ENCODE data around the gene WFDC13. TPM values are rescaled to one million over a fixed set of nuclear protein-coding genes. Genes with fewer than 3 reads are reported as not detected.
A peak's percentile ranks its signal among the peaks of the same experiment; 100 is the strongest.

The WFDC13 gene
- total and polyA plus RNA-seq, 5 donors from 2014 or later = not detected

DNA sequence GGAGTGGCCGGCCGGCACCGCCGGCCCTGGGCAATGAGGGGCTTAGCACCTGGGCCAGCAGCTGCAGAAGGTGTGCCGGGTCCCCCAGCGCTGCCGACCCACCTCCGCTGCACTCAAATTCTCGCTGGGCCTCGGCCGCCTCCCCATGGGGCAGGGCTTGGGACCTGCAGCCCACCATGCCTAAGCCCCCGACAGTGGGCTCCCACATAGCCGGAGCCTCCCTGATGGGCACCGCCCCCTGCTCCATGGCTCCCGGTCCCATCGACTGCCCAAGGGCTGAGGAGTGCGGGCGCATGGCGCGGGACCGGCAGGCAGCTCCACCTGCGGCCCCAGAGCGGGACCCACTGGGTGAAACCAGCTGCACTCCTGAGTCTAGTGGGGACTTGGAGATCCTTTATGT is 34.1 kb downstream of the WFDC13 start:
- Mint-ChIP-seq H3K36me3 (peaks cover under 1% of the 10 kb centered on the region), H3K27ac (no peak overlapping the region), H3K4me1 (no peaks in the 10 kb centered on the region), H3K9me3 (peaks cover 0 to 17% (median 8%) of the 10 kb centered on the region in 7 donors), H3K4me3 (no peak overlapping the region), H3K27me3 (peaks cover 48% of the 10 kb centered on the region)
- Histone ChIP-seq H3K4me1 (ENCODE audit: control insufficient read depth, insufficient read depth, low read length, poor library complexity, severe bottlenecking) (no peaks in the 10 kb centered on the region), H3K36me3 (ENCODE audit: control insufficient read depth, insufficient read depth, low read length) (no peaks in the 10 kb centered on the region), H3K27ac (ENCODE audit: insufficient read depth, low read length, poor library complexity, severe bottlenecking) (no peak overlapping the region), H3K27me3 (ENCODE audit: control insufficient read depth, insufficient read depth, low read length) (peaks cover 5% of the 10 kb centered on the region), H3K9me3 (ENCODE audit: control insufficient read depth in 2 of 2, low read length in 2 of 2) (peaks cover 13 to 22% of the 10 kb centered on the region in 2 experiments), H3K4me3 (ENCODE audit: low read depth, low read length) (no peak overlapping the region)
- no peak for DNase-seq
- no peak for ATAC-seq (ENCODE audit: low read depth in 2 of 2)

DNA sequence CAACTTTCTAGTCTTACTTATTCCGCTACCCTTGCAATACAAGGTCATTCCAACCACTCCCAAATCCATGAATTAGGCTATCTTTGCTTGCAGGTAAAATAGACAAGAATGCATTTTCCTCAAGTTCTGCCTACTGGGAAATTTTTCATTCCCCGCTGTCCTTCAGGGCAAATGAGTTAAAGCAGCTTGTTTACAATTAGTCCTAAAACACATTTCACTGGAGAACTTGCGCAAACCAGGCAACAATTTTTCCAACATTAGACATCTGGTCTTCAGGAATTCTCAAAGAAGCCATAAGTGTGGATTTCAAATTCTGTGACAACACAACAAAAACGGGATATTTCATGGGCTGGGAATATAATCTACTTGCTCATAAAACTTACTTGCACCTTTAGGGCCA is 40.8 kb downstream of the WFDC13 start:
- no peak for DNase-seq
- Histone ChIP-seq H3K4me3 (ENCODE audit: low read depth, low read length) (no peak overlapping the region), H3K9me3 (ENCODE audit: control insufficient read depth in 2 of 2, low read length in 2 of 2) (no peaks in the 10 kb centered on the region), H3K27ac (ENCODE audit: insufficient read depth, low read length, poor library complexity, severe bottlenecking) (no peak overlapping the region), H3K4me1 (ENCODE audit: control insufficient read depth, insufficient read depth, low read length, poor library complexity, severe bottlenecking) (no peaks in the 10 kb centered on the region), H3K27me3 (ENCODE audit: control insufficient read depth, insufficient read depth, low read length) (peaks cover 4% of the 10 kb centered on the region), H3K36me3 (ENCODE audit: control insufficient read depth, insufficient read depth, low read length) (no peaks in the 10 kb centered on the region)
- no peak for ATAC-seq (ENCODE audit: low read depth in 2 of 2)
- no peak overlapping the region for H3K27ac Mint-ChIP-seq
- no peaks in the 10 kb centered on the region for H3K4me1 Mint-ChIP-seq
- no peaks in the 10 kb centered on the region for H3K9me3 Mint-ChIP-seq
- H3K36me3 Mint-ChIP-seq = no peaks in the 10 kb centered on the region
- no peak overlapping the region for H3K4me3 Mint-ChIP-seq
- peaks cover 19% of the 10 kb centered on the region for H3K27me3 Mint-ChIP-seq

DNA sequence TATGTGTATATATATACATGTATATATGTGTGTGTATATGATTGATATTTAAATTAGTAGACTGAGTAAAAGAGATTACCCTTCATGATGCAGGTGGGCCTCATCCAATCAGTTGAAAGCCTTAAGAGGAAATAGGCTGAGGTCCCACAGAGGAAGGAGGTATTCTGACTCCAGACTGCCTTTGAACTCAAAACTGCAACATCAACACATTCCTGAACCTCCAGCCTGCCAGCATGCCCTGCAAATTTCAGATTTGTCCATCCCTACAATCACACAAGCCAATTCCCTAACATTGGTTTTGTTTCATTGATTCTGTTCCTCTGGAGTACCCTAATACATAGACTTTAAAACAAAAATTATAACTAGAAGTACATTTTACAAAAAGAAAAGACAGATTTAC is 43.2 kb downstream of the WFDC13 start:
- Mint-ChIP-seq H3K27ac (no peak overlapping the region), H3K27me3 (peaks cover 20% of the 10 kb centered on the region), H3K4me3 (no peak overlapping the region), H3K9me3 (no peaks in the 10 kb centered on the region), H3K36me3 (no peaks in the 10 kb centered on the region), H3K4me1 (no peaks in the 10 kb centered on the region)
- Histone ChIP-seq H3K4me1 (ENCODE audit: control insufficient read depth, insufficient read depth, low read length, poor library complexity, severe bottlenecking) (no peaks in the 10 kb centered on the region), H3K27me3 (ENCODE audit: control insufficient read depth, insufficient read depth, low read length) (peaks cover 4% of the 10 kb centered on the region), H3K9me3 (ENCODE audit: control insufficient read depth in 2 of 2, low read length in 2 of 2) (no peaks in the 10 kb centered on the region), H3K27ac (ENCODE audit: insufficient read depth, low read length, poor library complexity, severe bottlenecking) (no peak overlapping the region), H3K4me3 (ENCODE audit: low read depth, low read length) (no peak overlapping the region), H3K36me3 (ENCODE audit: control insufficient read depth, insufficient read depth, low read length) (no peaks in the 10 kb centered on the region)
- DNase-seq (no peak), ATAC-seq (ENCODE audit: low read depth in 2 of 2) (no peak)

DNA sequence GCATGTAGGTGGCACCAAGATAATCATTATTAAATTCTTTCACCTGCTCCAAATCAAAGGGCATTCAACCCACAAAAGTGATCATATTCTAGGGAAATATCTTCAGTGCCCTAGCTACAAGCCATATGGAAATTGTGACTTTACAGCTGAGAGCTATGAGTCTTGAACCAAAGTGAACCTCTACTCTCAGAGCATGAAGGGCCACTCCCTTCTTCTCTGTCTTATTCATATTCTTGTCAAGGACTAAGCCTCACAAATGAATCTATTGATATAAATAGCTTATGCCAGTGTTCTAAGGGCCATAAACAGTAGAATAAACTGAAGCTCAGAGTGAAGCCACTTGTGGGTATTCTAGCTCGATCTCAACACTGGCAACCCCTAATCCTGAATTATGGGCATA is 49.9 kb downstream of the WFDC13 start:
- H3K27ac ChIP-seq (ENCODE audit: insufficient read depth, low read length, poor library complexity, severe bottlenecking) = no peak overlapping the region
- no peaks in the 10 kb centered on the region for H3K9me3 ChIP-seq (ENCODE audit: control insufficient read depth in 2 of 2, low read length in 2 of 2)
- no peaks in the 10 kb centered on the region for H3K4me1 ChIP-seq (ENCODE audit: control insufficient read depth, insufficient read depth, low read length, poor library complexity, severe bottlenecking)
- DNase-seq (no peak), ATAC-seq (ENCODE audit: low read depth in 2 of 2) (no peak)
- Mint-ChIP-seq H3K4me1 (no peaks in the 10 kb centered on the region), H3K36me3 (no peaks in the 10 kb centered on the region), H3K4me3 (no peak overlapping the region), H3K27ac (no peak overlapping the region), H3K27me3 (peaks cover 26% of the 10 kb centered on the region), H3K9me3 (peaks cover 0 to 9% (median 2%) of the 10 kb centered on the region in 7 donors)
- peaks cover 9% of the 10 kb centered on the region for H3K27me3 ChIP-seq (ENCODE audit: control insufficient read depth, insufficient read depth, low read length)
- H3K4me3 ChIP-seq (ENCODE audit: low read depth, low read length) = no peak overlapping the region
- H3K36me3 ChIP-seq (ENCODE audit: control insufficient read depth, insufficient read depth, low read length) = no peaks in the 10 kb centered on the region

GRCh38 chr20:45752746-45753145 is 50.9 kb downstream of the WFDC13 start:
- H3K36me3 Mint-ChIP-seq = no peaks in the 10 kb centered on the region
- Histone ChIP-seq H3K4me1 (ENCODE audit: control insufficient read depth, insufficient read depth, low read length, poor library complexity, severe bottlenecking) (no peaks in the 10 kb centered on the region), H3K9me3 (ENCODE audit: control insufficient read depth in 2 of 2, low read length in 2 of 2) (no peaks in the 10 kb centered on the region), H3K36me3 (ENCODE audit: control insufficient read depth, insufficient read depth, low read length) (no peaks in the 10 kb centered on the region), H3K27me3 (ENCODE audit: control insufficient read depth, insufficient read depth, low read length) (peaks cover 9% of the 10 kb centered on the region), H3K4me3 (ENCODE audit: low read depth, low read length) (no peak overlapping the region), H3K27ac (ENCODE audit: insufficient read depth, low read length, poor library complexity, severe bottlenecking) (no peak overlapping the region)
- peaks cover 0 to 9% (median 2%) of the 10 kb centered on the region in 7 donors for H3K9me3 Mint-ChIP-seq
- H3K27ac Mint-ChIP-seq = no peak overlapping the region
- DNase-seq = peak in 1 of 3 donors; percentile 14
- H3K4me1 Mint-ChIP-seq = no peaks in the 10 kb centered on the region
- ATAC-seq (ENCODE audit: low read depth in 2 of 2) = no peak
- no peak overlapping the region for H3K4me3 Mint-ChIP-seq
- peaks cover 16% of the 10 kb centered on the region for H3K27me3 Mint-ChIP-seq

- Mint-ChIP-seq H3K9me3 (peaks cover 0 to 9% (median 2%) of the 10 kb centered on the region in 7 donors), H3K4me3 (no peak overlapping the region), H3K36me3 (no peaks in the 10 kb centered on the region), H3K27ac (no peak overlapping the region), H3K27me3 (peaks cover 17% of the 10 kb centered on the region), H3K4me1 (no peaks in the 10 kb centered on the region)
- Histone ChIP-seq H3K36me3 (ENCODE audit: control insufficient read depth, insufficient read depth, low read length) (no peaks in the 10 kb centered on the region), H3K4me3 (ENCODE audit: low read depth, low read length) (no peak overlapping the region), H3K4me1 (ENCODE audit: control insufficient read depth, insufficient read depth, low read length, poor library complexity, severe bottlenecking) (no peaks in the 10 kb centered on the region), H3K9me3 (ENCODE audit: control insufficient read depth in 2 of 2, low read length in 2 of 2) (no peaks in the 10 kb centered on the region), H3K27me3 (ENCODE audit: control insufficient read depth, insufficient read depth, low read length) (no peaks in the 10 kb centered on the region), H3K27ac (ENCODE audit: insufficient read depth, low read length, poor library complexity, severe bottlenecking) (no peak overlapping the region)
- DNase-seq (no peak), ATAC-seq (ENCODE audit: low read depth in 2 of 2) (no peak)
Observed at GRCh38 chr20:45758096-45758495, 56.3 kb downstream of the WFDC13 start.

Other genes starting within 250 kb of the WFDC13 start
- not detected for gene WFDC2, start 232.3 kb upstream of the WFDC13 start, total RNA-seq
- gene WFDC2, start 232.3 kb upstream of the WFDC13 start, polyA plus RNA-seq = not detected
- not detected for gene SPINT3, start 186.4 kb upstream of the WFDC13 start, total RNA-seq
- gene SPINT3, start 186.4 kb upstream of the WFDC13 start, polyA plus RNA-seq = not detected
- gene WFDC6, start 162.6 kb upstream of the WFDC13 start, total RNA-seq = not detected
- gene WFDC6, start 162.6 kb upstream of the WFDC13 start, polyA plus RNA-seq = not detected
- gene EPPIN, start 154.6 kb upstream of the WFDC13 start, total RNA-seq = not detected
- not detected for gene EPPIN, start 154.6 kb upstream of the WFDC13 start, polyA plus RNA-seq
- gene WFDC8, start 122.8 kb upstream of the WFDC13 start, total RNA-seq = not detected
- gene WFDC8, start 122.8 kb upstream of the WFDC13 start, polyA plus RNA-seq = not detected
- not detected for gene WFDC10A, start 72.3 kb upstream of the WFDC13 start, total RNA-seq
- not detected for gene WFDC10A, start 72.3 kb upstream of the WFDC13 start, polyA plus RNA-seq
- not detected for gene WFDC9, start 70.8 kb upstream of the WFDC13 start, total RNA-seq
- not detected for gene WFDC9, start 70.8 kb upstream of the WFDC13 start, polyA plus RNA-seq
- gene WFDC11, start 31.8 kb upstream of the WFDC13 start, total RNA-seq = not detected
- not detected for gene WFDC11, start 31.8 kb upstream of the WFDC13 start, polyA plus RNA-seq
- not detected for gene WFDC10B, start 3.0 kb downstream of the WFDC13 start, total RNA-seq
- not detected for gene WFDC10B, start 3.0 kb downstream of the WFDC13 start, polyA plus RNA-seq
- not detected for gene SPINT4, start 20.3 kb downstream of the WFDC13 start, total RNA-seq
- not detected for gene SPINT4, start 20.3 kb downstream of the WFDC13 start, polyA plus RNA-seq
- gene WFDC3, start 89.8 kb downstream of the WFDC13 start, total RNA-seq = not detected
- gene WFDC3, start 89.8 kb downstream of the WFDC13 start, polyA plus RNA-seq = not detected
- 16.4 TPM for gene DNTTIP1, start 89.9 kb downstream of the WFDC13 start, total RNA-seq
- 10 to 100 TPM; 33.1 to 48.0 (median 45.3) TPM for gene DNTTIP1, start 89.9 kb downstream of the WFDC13 start, polyA plus RNA-seq
- 1.2 TPM for gene UBE2C, start 110.6 kb downstream of the WFDC13 start, total RNA-seq
- 1 to 10 TPM; 3.4 to 10.0 (median 5.3) TPM for gene UBE2C, start 110.6 kb downstream of the WFDC13 start, polyA plus RNA-seq
- 1.4 TPM for gene TNNC2, start 125.3 kb downstream of the WFDC13 start, total RNA-seq
- gene TNNC2, start 125.3 kb downstream of the WFDC13 start, polyA plus RNA-seq = 1 to 10 TPM in 1 of 4 donors, under 1 TPM in 2, not detected in 1; 0.49 to 1.5 (median 0.76) TPM
- gene SNX21, start 131.8 kb downstream of the WFDC13 start, total RNA-seq = 1.6 TPM
- 1 to 10 TPM in 3 of 4 donors, under 1 TPM in 1; 0.94 to 2.5 (median 1.7) TPM for gene SNX21, start 131.8 kb downstream of the WFDC13 start, polyA plus RNA-seq
- 23.9 TPM for gene ACOT8, start 155.4 kb downstream of the WFDC13 start, total RNA-seq
- 10 to 100 TPM; 43.0 to 50.6 (median 45.7) TPM for gene ACOT8, start 155.4 kb downstream of the WFDC13 start, polyA plus RNA-seq
- 2.0 TPM for gene ZSWIM3, start 155.6 kb downstream of the WFDC13 start, total RNA-seq
- 1 to 10 TPM in 3 of 4 donors, under 1 TPM in 1; 0.90 to 4.2 (median 3.1) TPM for gene ZSWIM3, start 155.6 kb downstream of the WFDC13 start, polyA plus RNA-seq
- 7.7 TPM for gene ZSWIM1, start 179.2 kb downstream of the WFDC13 start, total RNA-seq
- gene ZSWIM1, start 179.2 kb downstream of the WFDC13 start, polyA plus RNA-seq = 1 to 10 TPM; 1.3 to 4.3 (median 3.0) TPM
- gene SPATA25, start 185.6 kb downstream of the WFDC13 start, total RNA-seq = 0.54 TPM
- gene SPATA25, start 185.6 kb downstream of the WFDC13 start, polyA plus RNA-seq = not detected
- 0.76 TPM for gene NEURL2, start 189.2 kb downstream of the WFDC13 start, total RNA-seq
- gene NEURL2, start 189.2 kb downstream of the WFDC13 start, polyA plus RNA-seq = 1 to 10 TPM; 1.4 to 3.0 (median 2.5) TPM
- 104 TPM for gene CTSA, start 189.3 kb downstream of the WFDC13 start, total RNA-seq
- gene CTSA, start 189.3 kb downstream of the WFDC13 start, polyA plus RNA-seq = 100 to 1,000 TPM; 148 to 190 (median 168) TPM
- gene PLTP, start 210.1 kb downstream of the WFDC13 start, total RNA-seq = 0.67 TPM
- gene PLTP, start 210.1 kb downstream of the WFDC13 start, polyA plus RNA-seq = 1 to 10 TPM in 3 of 4 donors, not detected in 1; 2.0 to 4.6 (median 2.3) TPM
- 95.3 TPM for gene PCIF1, start 232.6 kb downstream of the WFDC13 start, total RNA-seq
- gene PCIF1, start 232.6 kb downstream of the WFDC13 start, polyA plus RNA-seq = 10 to 100 TPM; 82.0 to 93.6 (median 91.8) TPM

All from CD4-positive, CD25-positive, alpha-beta regulatory T cell (primary cell).